OCI-LY1 (cell line): ENCODE results near the gene RASGEF1B.

ENCODE experiments used
- CTCF ChIP-seq: fragments of 200-600 bp; sonication (generic), shearing (Covaris generic); IDR thresholded peaks from 2 replicates; pipeline ENCODE4 v1.5.1; 2017; ENCODE audit warnings: mild to moderate bottlenecking, antibody characterized with exemption, low read length, moderate library complexity, mixed read lengths
- EZH2 ChIP-seq: fragments of 200-600 bp; sonication (generic), shearing (Covaris generic); IDR thresholded peaks from 2 replicates; pipeline ENCODE4 v1.8.0; 2017; ENCODE audit warnings: borderline replicate concordance, mixed run types, mild to moderate bottlenecking, antibody characterized with exemption, low read length, moderate library complexity, mixed read lengths

GRCh38 chr4:81410680-81411079 is 61.0 kb downstream of the RASGEF1B start:
- TF ChIP-seq CTCF: no peak
- TF ChIP-seq EZH2: no peak
